Activated naive CD8-positive, alpha-beta T cell treated with anti-CD3 and anti-CD28 coated beads, Interleukin-2, amount 10 ng/mL, durations not matched to agents 7 days and 5 days (primary cell): ENCODE measurements around the gene KRT8. TPM values are rescaled to one million over a fixed set of nuclear protein-coding genes. Genes with fewer than 3 reads are reported as not detected.
"Not testable (repeated sequence)": the region's sequence is repeated elsewhere in the genome, so short reads cannot be mapped to it uniquely, and the experiment has no call there.

ENCODE experiments used
- ATAC-seq: fragments of 150-1000 bp; cut with Tn5 transposase; one replicate; pipeline ENCODE4 v1.10.0; 2021; ENCODE audit warnings: low read depth, moderate library complexity
- POLR2A ChIA-PET: fragments of 350-600 bp; sonication (Branson Sonifier 250); formaldehyde crosslinking; loops from one replicate; lab custom pipeline; 2021; ENCODE audit warnings: antibody characterized with exemption; lab: Charles Lee
- DNase-seq: peaks from one replicate; pipeline ENCODE4 v3.0.0; 2021
- H3K27ac Mint-ChIP-seq: one replicate; pipeline ENCODE4 v1.8.0; 2022; ENCODE audit warnings: mild to moderate bottlenecking, mixed read lengths
- H3K27me3 Mint-ChIP-seq: one replicate; pipeline ENCODE4 v1.8.0; 2022; ENCODE audit warnings: mild to moderate bottlenecking, moderate library complexity, mixed read lengths
- H3K36me3 Mint-ChIP-seq: one replicate; pipeline ENCODE4 v1.8.0; 2021; ENCODE audit warnings: mild to moderate bottlenecking, mixed read lengths
- H3K4me1 Mint-ChIP-seq: one replicate; pipeline ENCODE4 v1.8.0; 2021; ENCODE audit warnings: mixed read lengths
- H3K4me3 Mint-ChIP-seq: one replicate; pipeline ENCODE4 v1.8.0; 2022; ENCODE audit warnings: mild to moderate bottlenecking, moderate library complexity, mixed read lengths
- H3K9me3 Mint-ChIP-seq: one replicate; pipeline ENCODE4 v1.8.0; 2021; ENCODE audit warnings: mixed read lengths
- total RNA-seq, 2 experiments: library from RNA; stranded (reverse); gene quantifications; one replicate each; pipeline ENCODE4 v1.2.3, GENCODE V29; 2021

KRT8 gene
- total RNA-seq, 2 experiments from 2014 or later, result 0.20 TPM; not detected in 1

- DNase-seq, result peak; percentile 88
- no peak overlapping the region for H3K4me3 Mint-ChIP-seq
- H3K4me1 Mint-ChIP-seq, result peaks cover 21% of the 10 kb centered on the region
- peak; percentile 61 for ATAC-seq
- POLR2A ChIA-PET, result no interaction called here
- H3K36me3 Mint-ChIP-seq, result no peaks in the 10 kb centered on the region
- H3K27ac Mint-ChIP-seq, result no peak overlapping the region
- H3K9me3 Mint-ChIP-seq, result no peaks in the 10 kb centered on the region
- peaks cover 11% of the 10 kb centered on the region for H3K27me3 Mint-ChIP-seq
Observed at GRCh38 chr12:52870361-52871290, 34.2 kb downstream of the KRT8 start.

GRCh38 chr12:52867642-52868041, 37.2 kb downstream of the KRT8 start:
- no peak overlapping the region for H3K27ac Mint-ChIP-seq
- no peak overlapping the region for H3K4me3 Mint-ChIP-seq
- no peak for DNase-seq
- no peaks in the 10 kb centered on the region for H3K9me3 Mint-ChIP-seq
- no peaks in the 10 kb centered on the region for H3K36me3 Mint-ChIP-seq
- no peaks in the 10 kb centered on the region for H3K27me3 Mint-ChIP-seq
- no peak for ATAC-seq
- POLR2A ChIA-PET, result no interaction called here
- peaks cover 9% of the 10 kb centered on the region for H3K4me1 Mint-ChIP-seq

- ATAC-seq (no peak), DNase-seq (no peak)
- H3K9me3 Mint-ChIP-seq, result no peaks in the 10 kb centered on the region
- H3K4me3 Mint-ChIP-seq, result no peak overlapping the region
- H3K27me3 Mint-ChIP-seq, result no peaks in the 10 kb centered on the region
- peaks cover 9% of the 10 kb centered on the region for H3K4me1 Mint-ChIP-seq
- POLR2A ChIA-PET, result no interaction called here
- H3K36me3 Mint-ChIP-seq, result no peaks in the 10 kb centered on the region
- H3K27ac Mint-ChIP-seq, result no peak overlapping the region
Observed at GRCh38 chr12:52867152-52867551, 37.7 kb downstream of the KRT8 start.

- Mint-ChIP-seq H3K27me3 (no peaks in the 10 kb centered on the region), H3K9me3 (no peaks in the 10 kb centered on the region), H3K27ac (no peak overlapping the region), H3K4me3 (no peak overlapping the region), H3K36me3 (no peaks in the 10 kb centered on the region), H3K4me1 (peaks cover 8% of the 10 kb centered on the region)
- POLR2A ChIA-PET, result no interaction called here
- DNase-seq (no peak), ATAC-seq (no peak)
Observed at GRCh38 chr12:52865090-52865944, 39.6 kb downstream of the KRT8 start.

- no peak overlapping the region for H3K27ac Mint-ChIP-seq
- H3K4me3 Mint-ChIP-seq, result no peak overlapping the region
- POLR2A ChIA-PET, result no interaction called here
- DNase-seq, result no peak
- no peaks in the 10 kb centered on the region for H3K36me3 Mint-ChIP-seq
- H3K9me3 Mint-ChIP-seq, result no peaks in the 10 kb centered on the region
- ATAC-seq, result no peak
- peaks cover 3% of the 10 kb centered on the region for H3K4me1 Mint-ChIP-seq
- no peaks in the 10 kb centered on the region for H3K27me3 Mint-ChIP-seq
Observed at GRCh38 chr12:52862023-52862422, 42.9 kb downstream of the KRT8 start.

GRCh38 chr12:52861511-52861910, 43.4 kb downstream of the KRT8 start:
- ATAC-seq, result no peak
- no peak overlapping the region for H3K27ac Mint-ChIP-seq
- POLR2A ChIA-PET, result no interaction called here
- no peaks in the 10 kb centered on the region for H3K9me3 Mint-ChIP-seq
- no peaks in the 10 kb centered on the region for H3K27me3 Mint-ChIP-seq
- H3K4me1 Mint-ChIP-seq, result peaks cover 2% of the 10 kb centered on the region
- H3K4me3 Mint-ChIP-seq, result no peak overlapping the region
- H3K36me3 Mint-ChIP-seq, result no peaks in the 10 kb centered on the region
- DNase-seq, result no peak

GRCh38 chr12:52860102-52860823, 44.6 kb downstream of the KRT8 start:
- peaks cover 5% of the 10 kb centered on the region for H3K27me3 Mint-ChIP-seq
- H3K27ac Mint-ChIP-seq, result no peak overlapping the region
- ATAC-seq (no peak), DNase-seq (no peak)
- POLR2A ChIA-PET, result no interaction called here
- no peaks in the 10 kb centered on the region for H3K36me3 Mint-ChIP-seq
- H3K4me3 Mint-ChIP-seq, result no peak overlapping the region
- H3K9me3 Mint-ChIP-seq, result peaks cover 3% of the 10 kb centered on the region
- H3K4me1 Mint-ChIP-seq, result peaks cover 2% of the 10 kb centered on the region

- H3K36me3 Mint-ChIP-seq, result no peaks in the 10 kb centered on the region
- peaks cover 4% of the 10 kb centered on the region for H3K9me3 Mint-ChIP-seq
- H3K4me3 Mint-ChIP-seq, result no peak overlapping the region
- H3K27ac Mint-ChIP-seq, result no peak overlapping the region
- peaks cover 13% of the 10 kb centered on the region for H3K27me3 Mint-ChIP-seq
- H3K4me1 Mint-ChIP-seq, result peaks cover 2% of the 10 kb centered on the region
- POLR2A ChIA-PET, result no interaction called here
- no peak for ATAC-seq
- no peak for DNase-seq
Observed at GRCh38 chr12:52857500-52857899, 47.4 kb downstream of the KRT8 start.

GRCh38 chr12:52856787-52857186, 48.1 kb downstream of the KRT8 start:
- no peaks in the 10 kb centered on the region for H3K36me3 Mint-ChIP-seq
- H3K4me1 Mint-ChIP-seq, result peaks cover 2% of the 10 kb centered on the region
- no peak overlapping the region for H3K27ac Mint-ChIP-seq
- H3K4me3 Mint-ChIP-seq, result no peak overlapping the region
- peaks cover 4% of the 10 kb centered on the region for H3K9me3 Mint-ChIP-seq
- ATAC-seq (no peak), DNase-seq (no peak)
- POLR2A ChIA-PET, result no interaction called here
- H3K27me3 Mint-ChIP-seq, result peaks cover 17% of the 10 kb centered on the region

- H3K4me1 Mint-ChIP-seq, H3K9me3 Mint-ChIP-seq, H3K27ac Mint-ChIP-seq, H3K4me3 Mint-ChIP-seq, ATAC-seq, POLR2A ChIA-PET, H3K36me3 Mint-ChIP-seq, DNase-seq: not testable (repeated sequence)
- H3K27me3 Mint-ChIP-seq, result peaks cover 18% of the 10 kb centered on the region
Observed at GRCh38 chr12:52856077-52856476, 48.8 kb downstream of the KRT8 start.

GRCh38 chr12:52851787-52852186, 53.1 kb downstream of the KRT8 start:
- Mint-ChIP-seq H3K36me3 (no peaks in the 10 kb centered on the region), H3K4me1 (no peaks in the 10 kb centered on the region), H3K9me3 (peaks cover 4% of the 10 kb centered on the region), H3K4me3 (no peak overlapping the region), H3K27me3 (peaks cover 25% of the 10 kb centered on the region), H3K27ac (no peak overlapping the region)
- POLR2A ChIA-PET, result no interaction called here
- DNase-seq, result no peak
- no peak for ATAC-seq

GRCh38 chr12:52850681-52851080, 54.2 kb downstream of the KRT8 start:
- no peak overlapping the region for H3K4me3 Mint-ChIP-seq
- H3K9me3 Mint-ChIP-seq, result peaks cover 3% of the 10 kb centered on the region
- no peak for ATAC-seq
- no peaks in the 10 kb centered on the region for H3K36me3 Mint-ChIP-seq
- no peak for DNase-seq
- POLR2A ChIA-PET, result no interaction called here
- H3K27me3 Mint-ChIP-seq, result peaks cover 24% of the 10 kb centered on the region
- no peaks in the 10 kb centered on the region for H3K4me1 Mint-ChIP-seq
- H3K27ac Mint-ChIP-seq, result no peak overlapping the region

GRCh38 chr12:52849511-52849910, 55.4 kb downstream of the KRT8 start:
- DNase-seq, result no peak
- Mint-ChIP-seq H3K27me3 (peaks cover 17% of the 10 kb centered on the region), H3K4me1 (no peaks in the 10 kb centered on the region), H3K27ac (no peak overlapping the region), H3K4me3 (no peak overlapping the region), H3K36me3 (no peaks in the 10 kb centered on the region), H3K9me3 (no peaks in the 10 kb centered on the region)
- POLR2A ChIA-PET, result no interaction called here
- no peak for ATAC-seq
